CD4-positive, alpha-beta T cell (primary cell): ENCODE measurements around the gene CCNE1. TPM values are rescaled to one million over a fixed set of nuclear protein-coding genes. Genes with fewer than 3 reads are reported as not detected.

Source experiments
- ATAC-seq: fragments of 200-7000 bp; cut with Tn5 transposase; one replicate; pipeline ENCODE4 v1.10.0; 2022; ENCODE audit warnings: mild to moderate bottlenecking; ENCODE audit not compliant: poor library complexity
- CTCF ChIA-PET: fragments of 350-600 bp; sonication (Branson Sonifier 250); formaldehyde crosslinking; loops from one replicate; lab custom pipeline; 2021; ENCODE audit warnings: antibody characterized with exemption, inconsistent platforms; lab: Charles Lee
- POLR2A ChIA-PET: fragments of 350-600 bp; sonication (Branson Sonifier 250); formaldehyde crosslinking; loops from one replicate; lab custom pipeline; 2021; ENCODE audit warnings: antibody characterized with exemption, inconsistent platforms; lab: Charles Lee
- DNase-seq, 14 experiments: peaks; one replicate each; pipeline ENCODE4 v3.0.0-alpha.2; 2013 to 2020; ENCODE audit warnings: mixed read lengths in 2 of 14
- H3K27ac ChIP-seq, 2 donors: one replicate each; pipeline versions ENCODE4 v1.5.1 to v1.7.0; 2013; ENCODE audit warnings: low read length in 2 of 2, low read depth in 1 of 2, mild to moderate bottlenecking in 1 of 2
- H3K27me3 ChIP-seq, 2 experiments: 1 replicate in 1 of 2; 2 replicates in 1 of 2; pipeline versions ENCODE4 v1.6.1 to v1.7.0; 2013; ENCODE audit warnings: low read length in 2 of 2, control low read depth in 1 of 2, mild to moderate bottlenecking in 1 of 2, moderate library complexity in 1 of 2; ENCODE audit not compliant: insufficient read depth in 2 of 2, control insufficient read depth in 1 of 2
- H3K36me3 ChIP-seq: one replicate; pipeline ENCODE4 v1.6.1; 2013; ENCODE audit warnings: low read length, control low read depth; ENCODE audit not compliant: insufficient read depth
- H3K4me1 ChIP-seq: one replicate; pipeline ENCODE4 v1.6.1; 2013; ENCODE audit warnings: low read length, control low read depth; ENCODE audit not compliant: insufficient read depth
- H3K4me3 ChIP-seq: one replicate; pipeline ENCODE4 v1.5.1; 2013; ENCODE audit warnings: mild to moderate bottlenecking, low read length, moderate library complexity
- H3K9me3 ChIP-seq, 2 experiments: 1 replicate in 1 of 2; 2 replicates in 1 of 2; pipeline versions ENCODE4 v1.6.1 to v1.7.0; 2013; ENCODE audit warnings: low read length in 2 of 2, mild to moderate bottlenecking in 2 of 2, control low read depth in 1 of 2, moderate library complexity in 1 of 2; ENCODE audit not compliant: control insufficient read depth in 1 of 2, insufficient read depth in 1 of 2
- H3K27ac Mint-ChIP-seq: one replicate; pipeline ENCODE4 v1.8.0; 2020; ENCODE audit warnings: mixed read lengths
- H3K27me3 Mint-ChIP-seq: one replicate; pipeline ENCODE4 v1.8.0; 2021; ENCODE audit warnings: mixed read lengths
- H3K36me3 Mint-ChIP-seq: one replicate; pipeline ENCODE4 v1.8.0; 2021; ENCODE audit warnings: low read depth, mixed read lengths
- H3K4me1 Mint-ChIP-seq: one replicate; pipeline ENCODE4 v1.8.0; 2021; ENCODE audit warnings: low read depth, mixed read lengths
- H3K4me3 Mint-ChIP-seq: one replicate; pipeline ENCODE4 v1.8.0; 2020; ENCODE audit warnings: mild to moderate bottlenecking, mixed read lengths
- H3K9me3 Mint-ChIP-seq: one replicate; pipeline ENCODE4 v1.8.0; 2020; ENCODE audit warnings: mixed read lengths
- intact Hi-C, 2 experiments: fragments of 100-400 bp; cut with DNase I in 1 of 2; cut with micrococcal nuclease in 1 of 2; formaldehyde crosslinking; loops; one replicate each; pipeline versions ENCODE4 v1.15.1 to v1.9.0; 2023 to 2025; cut with DNase I, micrococcal nuclease
- total RNA-seq, 174 experiments: library from RNA in 2 of 174; stranded (reverse) in 2 of 174; gene quantifications; one replicate each; pipeline ENCODE4 v1.2.3 and lab custom pipeline; 2021 to 2026
- TF ChIP-seq, protein P1 (sequence below): fragments of 200-600 bp; IDR thresholded peaks from one replicate; pipeline ENCODE4 v1.8.0; 2022; ENCODE audit warnings: antibody characterized with exemption, mild to moderate bottlenecking

The CCNE1 gene
- total RNA-seq, 2 experiments from 2014 or later = 4.9 to 5.6 TPM

DNA sequence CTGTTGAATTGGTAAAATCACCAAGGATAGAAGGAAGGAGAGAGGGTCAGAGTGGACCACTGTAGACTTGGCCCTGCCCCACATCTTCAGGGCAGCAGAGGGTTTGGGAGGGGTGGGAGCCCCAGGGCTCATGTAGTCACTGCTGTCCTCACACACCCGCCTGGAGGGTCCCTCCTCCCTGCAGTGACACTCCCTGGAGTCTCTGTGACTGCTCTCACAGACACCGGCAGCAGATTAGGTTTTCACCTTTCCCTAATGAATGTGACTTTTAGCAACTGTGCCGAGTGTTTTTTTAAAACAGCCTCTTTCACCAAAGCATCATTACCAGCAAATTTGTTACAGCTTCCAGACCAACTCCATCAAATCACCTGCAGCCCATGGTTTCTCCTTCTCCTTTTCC is 45.7 kb upstream of the CCNE1 start:
- TF ChIP-seq, protein P1, sequence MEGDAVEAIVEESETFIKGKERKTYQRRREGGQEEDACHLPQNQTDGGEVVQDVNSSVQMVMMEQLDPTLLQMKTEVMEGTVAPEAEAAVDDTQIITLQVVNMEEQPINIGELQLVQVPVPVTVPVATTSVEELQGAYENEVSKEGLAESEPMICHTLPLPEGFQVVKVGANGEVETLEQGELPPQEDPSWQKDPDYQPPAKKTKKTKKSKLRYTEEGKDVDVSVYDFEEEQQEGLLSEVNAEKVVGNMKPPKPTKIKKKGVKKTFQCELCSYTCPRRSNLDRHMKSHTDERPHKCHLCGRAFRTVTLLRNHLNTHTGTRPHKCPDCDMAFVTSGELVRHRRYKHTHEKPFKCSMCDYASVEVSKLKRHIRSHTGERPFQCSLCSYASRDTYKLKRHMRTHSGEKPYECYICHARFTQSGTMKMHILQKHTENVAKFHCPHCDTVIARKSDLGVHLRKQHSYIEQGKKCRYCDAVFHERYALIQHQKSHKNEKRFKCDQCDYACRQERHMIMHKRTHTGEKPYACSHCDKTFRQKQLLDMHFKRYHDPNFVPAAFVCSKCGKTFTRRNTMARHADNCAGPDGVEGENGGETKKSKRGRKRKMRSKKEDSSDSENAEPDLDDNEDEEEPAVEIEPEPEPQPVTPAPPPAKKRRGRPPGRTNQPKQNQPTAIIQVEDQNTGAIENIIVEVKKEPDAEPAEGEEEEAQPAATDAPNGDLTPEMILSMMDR = no peak
- H3K9me3 ChIP-seq = no peaks in the 10 kb centered on the region
- H3K4me3 ChIP-seq = no peak overlapping the region
- no peaks in the 10 kb centered on the region for H3K4me1 ChIP-seq
- Mint-ChIP-seq H3K9me3 (no peaks in the 10 kb centered on the region), H3K4me3 (no peak overlapping the region), H3K4me1 (no peaks in the 10 kb centered on the region), H3K27ac (no peak overlapping the region), H3K36me3 (no peaks in the 10 kb centered on the region), H3K27me3 (no peaks in the 10 kb centered on the region)
- no peak overlapping the region for H3K27ac ChIP-seq
- CTCF ChIA-PET = no interaction called here
- no peaks in the 10 kb centered on the region for H3K36me3 ChIP-seq
- POLR2A ChIA-PET = no interaction called here
- no peaks in the 10 kb centered on the region for H3K27me3 ChIP-seq
- intact Hi-C loops = no loop called here
- no peak for DNase-seq
- no peak for ATAC-seq

GRCh38 chr19:29767039-29767735 is 44.6 kb upstream of the CCNE1 start:
- ATAC-seq = no peak
- H3K9me3 Mint-ChIP-seq = no peaks in the 10 kb centered on the region
- Histone ChIP-seq H3K27me3 (no peaks in the 10 kb centered on the region), H3K36me3 (no peaks in the 10 kb centered on the region), H3K4me3 (no peak overlapping the region), H3K4me1 (no peaks in the 10 kb centered on the region), H3K27ac (no peak overlapping the region), H3K9me3 (no peaks in the 10 kb centered on the region)
- POLR2A ChIA-PET = interaction anchor here (1.1 kb wide), 1 partner anchor 160 kb away, joined by 3 read pairs; no protein-coding TSS in a partner anchor
- H3K27ac Mint-ChIP-seq = no peak overlapping the region
- intact Hi-C loops = no loop called here
- H3K4me3 Mint-ChIP-seq = no peak overlapping the region
- DNase-seq = no peak
- no peaks in the 10 kb centered on the region for H3K27me3 Mint-ChIP-seq
- H3K4me1 Mint-ChIP-seq = no peaks in the 10 kb centered on the region
- H3K36me3 Mint-ChIP-seq = no peaks in the 10 kb centered on the region
- CTCF ChIA-PET = no interaction called here
- TF ChIP-seq, protein P1 = no peak

DNA sequence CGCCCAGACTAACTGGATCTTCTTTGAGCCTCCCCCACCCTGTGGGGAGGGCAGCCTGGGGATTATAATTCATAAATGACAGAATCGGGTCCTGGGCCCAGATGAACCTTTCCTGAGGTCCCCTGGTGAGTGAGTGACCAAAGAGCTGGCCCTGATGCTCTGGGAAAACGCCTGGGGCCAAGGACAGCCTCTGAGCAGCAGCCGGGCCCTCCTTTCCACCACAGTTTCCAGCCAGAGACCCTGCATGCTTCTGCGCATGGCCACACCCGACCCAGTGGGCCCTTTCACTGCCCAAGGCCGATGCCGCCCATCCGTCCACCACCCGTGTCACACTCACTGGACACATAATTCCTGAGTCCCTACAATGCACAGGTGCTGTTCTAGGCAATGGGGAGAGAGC is 43.6 kb upstream of the CCNE1 start:
- Histone ChIP-seq H3K4me3 (no peak overlapping the region), H3K27ac (no peak overlapping the region), H3K4me1 (no peaks in the 10 kb centered on the region), H3K27me3 (no peaks in the 10 kb centered on the region), H3K9me3 (no peaks in the 10 kb centered on the region), H3K36me3 (no peaks in the 10 kb centered on the region)
- Mint-ChIP-seq H3K4me1 (no peaks in the 10 kb centered on the region), H3K4me3 (no peak overlapping the region), H3K27me3 (no peaks in the 10 kb centered on the region), H3K9me3 (no peaks in the 10 kb centered on the region), H3K36me3 (no peaks in the 10 kb centered on the region), H3K27ac (no peak overlapping the region)
- TF ChIP-seq, protein P1 = no peak
- DNase-seq (no peak), ATAC-seq (no peak)
- intact Hi-C loops = no loop called here
- ChIA-PET CTCF (no interaction called here), POLR2A (interaction anchor here (1.1 kb wide), 1 partner anchor 161 kb away, joined by 3 read pairs; no protein-coding TSS in a partner anchor)
